Activated CD8-positive, alpha-beta memory T cell treated with anti-CD3 and anti-CD28 coated beads for 24 hours (primary cell): ENCODE measurements around the gene LSM2.
"Not testable (repeated sequence)": the region's sequence is repeated elsewhere in the genome, so short reads cannot be mapped to it uniquely, and the experiment has no call there.

Source experiments
- DNase-seq: peaks from one replicate; pipeline ENCODE4 v3.0.0-alpha.2; 2020

LSM2 gene

DNA sequence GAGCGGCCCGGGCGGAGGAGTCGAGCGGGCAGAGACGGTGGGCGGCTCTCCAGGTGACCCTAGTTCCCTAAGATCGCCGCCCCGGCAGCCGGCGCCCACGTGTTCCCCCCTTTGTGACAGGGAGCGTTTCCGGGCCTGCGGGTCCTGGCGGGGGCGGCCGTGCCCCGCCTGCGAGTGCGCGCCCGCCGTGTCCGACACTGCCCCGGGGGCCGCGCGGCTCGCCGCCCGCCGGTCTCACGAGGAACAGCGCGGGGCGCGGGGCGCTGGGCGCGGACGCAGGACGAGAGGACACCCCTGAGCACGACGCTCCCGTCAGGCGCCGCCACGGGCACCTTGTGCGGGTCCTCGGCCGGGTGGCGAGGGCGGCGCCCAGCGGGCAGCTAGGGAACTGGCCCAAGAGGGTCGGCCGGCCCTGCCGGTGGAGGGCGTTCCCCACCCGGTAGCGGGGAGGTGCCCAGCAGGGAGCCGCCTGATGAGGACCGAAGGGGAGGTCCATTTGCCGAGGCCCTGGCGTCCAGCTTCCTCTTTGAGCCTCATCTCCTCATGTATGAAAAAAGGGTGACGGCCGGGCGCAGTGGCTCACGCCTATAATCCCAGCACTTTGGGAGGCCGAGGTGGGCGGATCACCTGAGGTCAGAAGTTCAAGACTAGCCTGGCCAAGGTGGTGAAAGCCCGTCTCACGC, 11.0 kb downstream of the LSM2 start, which contains the start of gene VARS1:
Gene VARS1 (minus strand): TSS at position 137 of the 683 bp plus-strand sequence. CDS start 535 bp downstream, outside the sequence.
- peak; percentile 95 for DNase-seq

DNA sequence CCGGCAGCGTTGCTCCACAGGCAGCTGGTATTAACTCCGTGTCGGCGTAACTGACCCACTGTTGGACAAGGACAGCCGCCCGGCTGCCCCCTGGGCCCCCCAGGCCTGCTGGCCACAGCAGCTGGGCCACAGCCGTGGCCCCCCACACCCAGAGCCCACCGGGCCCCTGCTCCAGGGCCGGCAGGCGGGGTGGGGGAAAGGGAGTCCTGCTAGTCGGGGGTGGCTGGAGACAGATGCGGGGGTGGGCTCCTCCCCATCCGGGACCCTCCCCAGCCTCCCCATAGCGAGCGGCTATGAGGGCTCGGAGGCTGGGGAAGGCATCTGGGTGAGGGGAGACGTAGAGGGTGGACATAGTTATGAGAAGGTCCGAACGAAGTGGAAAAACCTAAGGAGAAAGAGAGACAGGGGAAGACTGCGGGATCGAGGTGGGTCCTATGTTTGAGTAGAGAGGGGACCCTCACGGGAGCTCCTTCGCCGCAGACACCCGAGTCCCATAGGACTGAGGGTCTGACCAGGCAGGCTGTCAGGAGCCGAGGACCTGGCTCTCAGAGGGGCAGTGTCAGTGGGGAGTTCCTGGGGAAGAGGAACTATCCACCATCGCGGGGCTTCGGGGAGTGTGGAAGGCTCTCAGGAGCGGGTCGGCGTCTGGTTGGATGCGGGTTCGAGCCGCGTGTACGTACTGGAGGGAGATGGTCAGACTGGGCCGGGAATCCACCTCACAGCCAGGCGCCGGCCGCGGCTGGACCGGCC, 11.7 kb downstream of the LSM2 start:
- DNase-seq: peak; percentile 88

DNA sequence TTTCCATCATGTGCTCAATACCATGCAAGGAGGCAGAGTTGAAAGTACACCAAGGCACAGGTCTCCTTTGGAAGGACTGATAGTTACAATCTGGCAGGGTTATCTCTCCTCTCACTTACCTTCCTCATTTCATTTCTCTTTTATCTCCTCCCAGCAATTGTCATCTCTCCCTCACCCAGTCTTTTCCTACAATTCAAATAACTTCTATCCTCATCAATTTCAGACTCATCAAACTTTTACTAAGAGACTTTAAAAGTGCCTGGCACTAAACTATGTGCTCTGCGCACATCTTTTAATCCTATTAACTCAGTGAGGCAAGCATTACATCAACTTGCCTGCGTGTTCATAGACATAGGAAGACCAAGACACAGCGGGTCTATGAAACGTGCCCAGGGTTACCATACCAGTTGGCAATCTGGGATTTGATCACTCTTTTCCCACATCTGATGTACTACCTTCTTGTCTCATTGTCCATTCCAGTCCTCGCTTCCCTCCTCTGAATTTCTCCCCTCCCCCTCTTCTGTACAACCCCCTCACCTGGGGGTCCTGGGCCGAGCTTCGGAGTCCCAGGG, 12.4 kb downstream of the LSM2 start:
- DNase-seq: no peak

DNA sequence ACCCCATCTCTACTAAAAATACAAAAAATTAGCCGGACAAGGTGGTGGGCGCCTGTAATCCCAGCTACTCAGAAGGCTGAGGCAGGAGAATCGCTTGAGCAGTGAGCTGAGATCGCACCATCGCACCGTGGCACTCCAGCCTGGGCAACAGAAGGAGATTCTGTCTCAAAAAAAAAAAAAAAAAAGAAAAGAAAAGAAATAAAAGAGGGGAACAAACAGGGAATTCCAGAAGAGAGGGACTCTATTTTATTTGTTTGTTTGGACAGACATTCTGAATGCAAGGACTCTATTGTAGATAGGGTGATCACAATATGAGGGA, 12.9 kb downstream of the LSM2 start:
- DNase-seq: not testable (repeated sequence)

DNA sequence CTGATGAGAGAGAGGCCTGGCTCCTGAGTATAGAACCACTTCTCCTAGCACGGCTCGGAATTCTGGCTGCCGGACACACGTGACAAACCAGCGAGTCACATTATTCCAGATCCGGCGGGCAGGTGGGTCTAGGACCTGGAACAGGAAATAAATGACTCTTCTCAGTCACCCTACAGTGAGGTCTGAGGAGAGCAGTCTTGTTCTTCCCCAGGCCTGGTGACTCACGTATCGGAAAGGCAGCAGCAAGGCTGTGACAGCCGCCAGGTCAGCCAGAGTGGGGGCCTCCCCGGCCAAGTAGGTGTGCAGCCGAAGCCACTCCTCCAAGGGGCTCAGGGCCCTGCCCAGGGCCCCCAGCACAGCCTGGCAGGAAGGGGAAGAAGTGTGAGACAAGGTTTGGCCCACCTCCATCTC, 14.0 kb downstream of the LSM2 start:
- DNase-seq: no peak

DNA sequence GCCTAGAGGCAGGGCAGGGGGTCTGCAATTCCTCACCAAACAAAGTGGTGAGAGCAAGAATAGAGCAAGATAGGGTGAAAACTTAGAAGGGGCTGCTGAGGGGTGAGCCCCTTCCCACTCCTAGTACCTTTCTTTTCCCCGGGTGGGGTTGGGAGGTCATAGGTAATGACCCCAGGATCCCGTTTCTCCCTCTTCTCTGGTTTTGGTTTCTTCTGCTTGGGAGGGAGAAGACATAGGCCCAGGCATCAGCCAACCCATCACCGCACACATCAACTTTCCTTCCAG, 14.7 kb downstream of the LSM2 start:
- no peak for DNase-seq

DNA sequence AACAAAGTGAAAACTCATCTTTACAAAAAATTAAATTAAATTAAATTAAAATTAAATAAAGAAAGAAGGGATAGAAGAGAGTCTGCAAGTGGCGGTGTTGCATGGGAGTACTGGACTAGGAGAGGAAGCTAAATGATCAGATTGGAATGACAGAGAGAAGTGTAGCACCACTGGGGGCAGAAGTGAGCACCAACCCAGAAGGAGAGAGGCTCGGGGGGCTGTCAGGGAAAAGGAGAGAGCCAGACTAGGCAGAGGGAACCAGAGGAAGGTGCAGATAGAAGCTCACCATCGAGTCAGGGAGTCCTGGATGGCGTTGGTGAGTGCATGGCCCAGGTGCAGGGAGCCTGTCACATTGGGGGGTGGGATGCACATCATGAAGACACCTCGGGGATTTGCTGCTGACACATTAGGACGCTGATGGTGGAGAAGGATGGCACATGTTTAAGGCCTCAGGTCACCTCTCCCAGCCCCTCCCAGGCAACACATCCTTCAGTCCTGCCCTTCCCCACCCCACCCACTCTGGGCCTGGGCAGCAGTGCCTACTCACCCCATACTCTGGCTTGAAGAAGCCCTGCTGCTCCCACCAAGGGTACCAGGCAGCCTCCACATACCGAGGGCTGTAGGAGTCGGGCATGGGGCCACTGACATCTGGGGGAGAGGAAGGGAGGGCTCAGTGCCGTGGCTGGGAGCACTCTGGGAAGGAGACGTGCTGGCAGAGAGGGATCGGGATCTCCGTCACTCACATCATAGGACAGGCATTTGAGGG, 15.3 kb downstream of the LSM2 start:
- no peak for DNase-seq

DNA sequence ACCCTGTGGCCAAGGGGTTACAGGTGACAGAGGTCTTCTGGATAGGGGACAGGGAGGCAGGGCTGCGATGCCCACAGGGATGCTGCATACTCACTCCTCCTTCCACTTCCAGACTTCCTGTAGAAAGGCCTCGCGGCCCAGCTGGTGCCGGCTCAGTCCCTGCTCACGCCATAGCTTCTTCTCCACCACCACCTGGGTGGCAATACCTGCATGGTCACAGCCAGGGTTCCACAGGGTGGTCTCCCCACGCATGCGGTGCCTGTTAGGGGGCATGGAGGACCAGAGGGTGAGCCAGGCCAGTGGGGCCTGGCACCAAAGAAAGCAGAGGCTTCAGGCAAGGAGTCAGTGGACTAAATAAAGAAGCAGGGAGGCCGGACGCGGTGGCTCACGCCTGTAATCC, 21.3 kb downstream of the LSM2 start:
- no peak for DNase-seq

DNA sequence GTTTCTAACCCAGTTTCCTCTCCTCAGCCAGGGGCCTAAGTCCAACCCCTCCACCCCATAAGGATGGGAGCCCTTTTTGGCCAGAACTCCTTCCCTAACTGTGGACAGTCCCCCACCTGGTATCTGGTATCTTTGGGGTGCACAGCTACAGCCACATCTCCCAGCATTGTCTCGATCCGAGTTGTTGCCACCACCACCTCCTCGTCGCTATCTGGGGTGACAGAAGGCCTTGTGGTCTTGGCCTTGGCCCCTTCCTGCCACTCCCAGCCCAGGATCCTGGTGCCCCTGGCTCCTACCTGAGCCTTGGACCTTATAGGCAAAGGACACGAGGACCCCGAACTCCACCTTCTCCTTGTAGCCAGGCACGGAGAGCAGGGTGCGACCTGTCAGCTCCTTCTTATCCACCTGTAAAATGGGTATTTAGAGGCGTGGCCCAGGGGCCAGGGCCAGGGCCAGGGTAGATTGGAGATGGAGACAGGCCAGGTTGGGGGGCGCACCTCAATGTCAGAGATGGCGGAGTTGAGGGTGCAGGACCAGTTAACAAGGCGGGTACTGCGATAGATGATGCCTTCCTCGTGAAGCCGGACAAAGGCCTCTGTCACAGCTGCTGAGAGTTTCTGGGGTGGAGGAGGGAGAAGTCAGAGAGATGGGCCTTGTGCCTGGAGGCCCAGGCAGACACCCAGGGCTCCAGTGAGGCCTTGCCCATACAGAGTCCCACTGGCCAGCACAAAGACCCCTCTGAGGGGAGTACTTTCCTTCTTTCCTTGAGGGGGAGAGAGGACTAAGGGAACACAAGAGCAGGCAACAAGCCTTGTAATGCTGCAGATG, 22.5 kb downstream of the LSM2 start:
- DNase-seq: no peak

DNA sequence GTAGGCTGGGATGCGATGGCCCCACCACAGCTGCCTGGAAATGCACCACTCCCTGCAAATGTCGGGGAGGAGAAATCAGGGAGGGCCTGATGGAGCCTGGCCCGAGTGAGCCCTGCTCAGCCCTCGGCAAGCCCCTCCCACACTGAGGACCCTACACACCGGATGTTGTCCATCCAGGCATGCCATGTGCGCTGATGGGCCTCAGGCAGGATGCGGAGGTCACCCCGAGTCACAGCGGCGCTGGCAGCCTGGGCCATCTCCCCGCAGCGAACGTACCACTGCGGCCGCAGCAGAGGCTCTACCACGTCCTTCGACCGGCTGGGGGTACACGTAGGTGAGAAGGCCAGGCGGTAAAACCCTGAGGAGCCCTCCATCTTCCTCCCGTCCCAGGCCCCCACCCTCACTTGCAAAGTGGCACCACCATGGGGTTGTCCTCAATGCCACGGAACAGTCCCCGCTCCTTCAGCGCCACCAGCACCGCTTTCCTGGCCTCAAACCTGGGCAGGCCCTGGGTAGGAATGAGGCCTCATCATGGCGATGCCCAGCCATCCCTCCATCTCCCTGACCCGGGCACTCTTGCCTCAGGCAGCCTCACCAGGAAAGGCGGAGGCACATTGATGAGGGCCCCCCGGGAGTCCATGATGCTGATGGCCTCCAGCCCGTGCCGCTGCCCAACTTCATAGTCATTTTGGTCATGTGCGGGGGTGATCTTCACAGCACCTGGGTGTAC, 24.5 kb downstream of the LSM2 start:
- no peak for DNase-seq

DNA sequence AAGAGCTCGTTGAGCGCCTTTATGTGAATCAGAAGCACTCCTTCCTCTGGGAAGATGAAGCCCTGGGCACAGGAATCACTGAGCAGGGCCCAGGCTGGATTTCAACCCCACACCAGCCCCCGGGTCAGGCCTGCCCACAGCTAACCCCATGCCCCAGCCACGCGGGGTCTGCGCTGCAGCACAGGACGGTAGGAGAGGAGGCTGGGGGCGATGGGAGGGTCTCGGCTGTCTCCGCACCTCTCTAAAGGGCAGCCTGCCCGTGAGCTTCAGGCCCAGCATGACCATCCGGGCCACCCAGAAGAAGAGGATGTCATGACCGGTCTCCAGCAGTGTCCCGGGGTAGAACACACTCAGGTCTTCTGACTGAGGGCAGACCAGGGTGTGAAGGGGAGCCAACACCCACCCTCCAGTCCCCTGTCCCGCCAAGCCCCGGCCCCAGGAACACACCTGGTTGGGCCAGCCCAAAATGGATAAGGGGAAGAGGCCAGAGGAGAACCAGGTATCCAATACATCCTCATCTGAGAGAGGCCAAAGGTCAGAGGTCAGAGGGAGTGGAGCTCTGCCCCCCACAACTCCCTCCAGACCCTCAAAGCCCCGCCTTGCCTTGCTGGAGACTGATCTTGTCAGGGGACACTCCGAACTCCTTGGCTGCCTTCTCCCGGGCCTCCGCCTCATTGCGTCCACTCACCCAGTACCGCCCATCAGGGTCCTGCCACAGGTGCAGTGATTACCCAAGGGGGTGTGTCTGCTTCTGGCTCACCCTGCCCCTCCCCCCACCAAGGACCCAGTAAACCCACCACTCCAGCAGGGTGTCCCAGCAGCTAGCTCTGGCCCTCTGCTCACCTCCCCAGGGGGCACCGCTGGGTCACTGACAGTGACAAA, 25.3 kb downstream of the LSM2 start:
- no peak for DNase-seq

DNA sequence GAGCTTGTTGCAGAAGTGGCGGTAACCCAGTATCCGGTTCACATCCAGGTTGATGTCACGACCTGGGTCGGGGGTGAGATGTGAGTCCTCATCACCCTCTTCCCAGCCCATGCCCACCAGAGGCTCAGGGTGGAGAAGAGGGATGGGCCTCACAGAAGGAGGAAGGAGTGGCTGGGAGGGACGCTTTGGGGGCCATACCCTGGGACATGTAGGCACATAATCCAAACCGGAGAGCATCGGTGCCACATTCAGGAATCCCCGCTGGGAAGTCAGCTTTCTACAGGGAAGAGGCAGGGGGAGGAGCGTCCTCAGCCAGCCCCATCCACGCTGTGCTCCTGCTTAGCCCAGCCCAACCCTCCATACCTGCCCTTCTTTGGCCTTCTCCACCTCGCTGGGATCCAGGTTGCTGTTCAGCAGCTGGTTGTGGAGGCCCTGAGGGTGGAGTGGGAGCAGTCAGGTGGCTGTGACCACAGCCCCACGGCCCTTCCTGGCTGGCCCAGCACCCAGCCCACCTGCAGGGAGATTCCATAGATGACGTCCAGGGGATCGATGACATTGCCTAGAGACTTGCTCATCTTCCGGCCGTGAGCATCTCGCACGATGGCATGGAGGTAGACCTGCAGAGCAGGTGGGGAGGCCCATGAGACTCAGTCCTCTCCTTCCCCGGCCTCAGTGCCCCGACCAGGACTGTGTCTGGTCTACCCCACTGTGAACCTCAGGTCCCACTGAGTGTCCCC, 26.1 kb downstream of the LSM2 start:
- no peak for DNase-seq

DNA sequence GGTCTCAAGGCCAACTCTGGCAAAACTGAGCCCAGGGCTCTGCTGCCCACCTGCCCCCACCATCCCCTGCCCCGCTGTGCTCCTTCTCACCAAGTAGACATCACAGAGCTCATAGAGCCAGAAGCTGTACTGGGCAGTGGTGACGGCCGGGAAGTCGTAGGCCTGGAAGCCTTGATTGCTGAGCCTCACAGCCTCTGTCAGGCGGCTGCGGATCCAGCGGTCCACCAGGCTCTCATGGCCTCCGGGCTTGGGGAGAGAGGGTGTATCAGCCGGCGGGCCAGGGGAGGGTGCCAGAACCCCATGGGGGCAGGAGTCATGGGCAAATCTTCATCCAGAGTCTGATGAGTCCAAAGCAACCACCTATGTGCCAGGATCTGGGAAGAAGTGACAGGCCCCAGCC, 26.9 kb downstream of the LSM2 start:
- no peak for DNase-seq

DNA sequence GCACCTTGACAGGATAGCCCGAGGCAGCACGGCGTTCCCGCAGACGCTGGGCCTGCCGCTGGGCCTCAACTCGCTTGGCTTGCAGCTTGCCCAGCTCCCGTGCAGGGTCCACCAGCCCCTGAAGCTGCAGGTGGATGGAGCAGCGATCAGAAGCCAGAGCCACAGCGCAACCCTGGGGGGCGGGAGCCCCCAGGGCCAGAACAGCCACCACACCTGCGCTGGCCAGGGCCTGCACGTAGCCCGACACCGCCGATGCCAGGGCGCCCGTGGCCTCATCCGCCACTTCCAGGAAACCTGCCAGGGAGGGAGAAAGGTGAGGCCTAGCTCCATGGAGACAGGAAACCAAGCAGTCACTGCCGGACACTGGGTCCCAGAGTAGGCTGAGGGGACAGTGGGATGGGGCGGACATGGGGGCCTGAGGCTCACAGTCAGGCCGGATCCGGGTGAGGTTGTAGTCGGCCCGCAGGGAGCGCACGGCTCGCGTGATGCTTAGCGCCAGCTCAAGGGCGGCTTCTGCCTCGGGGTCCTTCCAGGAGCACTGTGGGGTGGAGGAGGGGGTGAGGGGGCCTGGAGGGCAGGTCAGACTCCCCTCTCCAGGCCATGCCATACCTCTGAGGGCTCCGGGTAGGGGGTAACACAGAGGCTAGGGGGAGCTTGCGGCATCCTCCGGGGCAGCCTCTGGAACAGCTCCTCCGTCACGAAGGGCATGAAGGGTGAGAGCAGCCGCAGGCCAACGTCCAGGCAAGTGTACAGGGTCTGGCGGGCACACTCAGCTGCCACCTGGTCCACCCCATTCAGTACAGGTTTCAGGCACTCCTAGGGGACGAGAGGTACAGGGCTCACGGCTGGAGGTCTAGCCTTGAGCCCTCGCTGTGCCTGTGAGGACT, 27.5 kb downstream of the LSM2 start:
- no peak for DNase-seq

DNA sequence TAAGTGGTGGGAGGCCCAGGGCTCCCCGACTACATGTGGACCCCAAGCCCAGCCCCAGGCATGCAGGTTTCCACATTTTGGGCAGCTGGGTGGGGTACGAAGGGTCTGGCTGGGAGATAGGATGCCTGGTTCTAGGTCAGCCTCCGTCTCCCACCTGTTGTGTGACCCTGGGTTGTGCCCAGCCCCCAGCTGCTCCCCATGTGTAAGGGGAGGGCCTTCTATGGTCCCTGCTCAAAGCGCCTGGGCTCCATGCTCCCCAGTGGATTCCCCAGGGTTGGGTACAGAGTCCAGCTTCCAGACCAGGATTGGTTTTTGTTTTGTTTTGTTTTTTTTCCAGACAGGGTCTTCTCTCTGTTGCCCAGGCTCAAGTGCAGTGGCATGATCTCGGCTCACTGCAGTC, 28.6 kb downstream of the LSM2 start:
- DNase-seq: no peak

DNA sequence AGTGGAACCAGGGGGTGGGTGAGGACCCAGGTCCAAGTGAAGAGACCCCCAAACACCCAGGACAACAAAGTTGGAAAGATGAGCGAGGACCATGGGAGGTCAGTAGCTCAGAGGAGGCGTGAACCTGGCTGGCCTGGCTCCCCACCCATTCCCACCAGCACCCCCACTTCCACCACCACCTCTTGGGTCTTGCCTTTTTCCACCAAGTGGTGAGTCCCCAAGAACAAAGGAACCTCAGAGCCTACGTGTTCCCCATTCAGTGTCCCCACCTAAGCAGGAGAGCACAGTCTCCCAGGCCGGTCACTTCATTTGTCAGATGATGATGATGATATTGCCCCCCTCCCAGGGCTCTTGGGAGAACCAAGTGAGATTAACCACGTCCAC, 29.1 kb downstream of the LSM2 start:
- no peak for DNase-seq

DNA sequence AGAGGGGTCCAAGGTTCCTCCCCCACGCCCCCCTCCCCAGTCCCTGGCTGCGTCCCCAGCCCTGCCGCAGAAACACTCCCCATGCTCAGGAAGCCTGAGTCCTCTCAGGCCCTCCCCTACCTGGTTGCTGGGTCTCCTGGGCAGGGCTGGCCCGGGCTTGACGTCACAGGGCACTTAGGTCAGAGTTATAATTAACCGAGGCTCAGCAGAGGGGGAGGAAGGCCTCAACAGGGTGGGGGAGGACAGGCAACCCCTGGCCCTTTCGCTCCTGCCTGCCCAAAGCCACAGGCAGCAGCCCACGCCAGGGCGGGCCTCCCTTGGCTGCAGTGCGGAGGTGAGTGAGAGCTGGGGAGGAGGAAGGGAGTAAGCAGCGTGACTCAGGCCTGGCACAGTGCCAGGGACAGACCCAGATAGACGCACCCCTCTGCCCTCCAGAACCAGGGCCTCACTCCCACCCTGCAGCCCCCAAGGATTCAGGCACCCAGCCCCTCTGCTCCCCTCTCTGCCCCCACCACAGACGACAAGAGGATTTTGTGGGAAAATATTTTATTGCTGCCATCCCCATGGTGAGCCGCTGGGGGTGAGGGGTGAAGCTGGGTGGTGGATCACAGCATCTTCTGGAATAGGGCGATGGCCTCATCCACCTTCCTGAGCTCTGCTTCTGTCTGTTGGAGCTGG, 29.6 kb downstream of the LSM2 start, which contains the start of gene VWA7:
Gene VWA7 (minus strand): TSS at position 340 of the 678 bp plus-strand sequence. CDS start 549 bp downstream, outside the sequence.
- DNase-seq: peak; percentile 90

DNA sequence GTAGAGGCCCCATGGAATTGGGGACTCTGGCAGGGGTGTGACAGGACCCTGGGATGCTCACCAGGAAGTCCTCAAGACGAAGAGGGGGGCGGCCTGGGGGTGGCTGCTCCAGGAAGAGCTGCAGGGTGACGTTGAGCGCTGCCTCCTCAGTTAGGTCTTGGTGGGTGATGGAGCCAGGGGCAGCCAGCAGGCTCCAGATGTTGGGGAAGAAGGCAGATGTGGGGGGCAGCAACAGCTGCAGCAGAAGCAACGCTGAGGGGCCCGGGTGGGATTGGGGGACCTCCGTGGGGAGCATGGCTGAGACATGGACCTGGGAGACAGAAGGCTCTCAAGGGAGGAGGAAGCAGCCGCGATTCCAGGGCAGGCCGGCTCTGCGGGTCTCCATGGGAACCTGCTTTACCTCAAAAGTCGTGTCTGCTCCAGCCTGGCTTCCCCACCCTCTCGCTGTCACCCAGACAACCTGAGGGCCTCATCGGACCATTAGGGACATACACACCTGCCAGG, 30.2 kb downstream of the LSM2 start:
- DNase-seq: no peak
